GM21447 (cell line): Measurements from ENCODE around the gene WDR59.

Source experiments
- ATAC-seq: cut with Tn5 transposase; IDR thresholded peaks from one replicate; pipeline ENCODE4 v1.9.1; 2021; ENCODE audit not compliant: unreplicated experiment

The WDR59 gene

DNA sequence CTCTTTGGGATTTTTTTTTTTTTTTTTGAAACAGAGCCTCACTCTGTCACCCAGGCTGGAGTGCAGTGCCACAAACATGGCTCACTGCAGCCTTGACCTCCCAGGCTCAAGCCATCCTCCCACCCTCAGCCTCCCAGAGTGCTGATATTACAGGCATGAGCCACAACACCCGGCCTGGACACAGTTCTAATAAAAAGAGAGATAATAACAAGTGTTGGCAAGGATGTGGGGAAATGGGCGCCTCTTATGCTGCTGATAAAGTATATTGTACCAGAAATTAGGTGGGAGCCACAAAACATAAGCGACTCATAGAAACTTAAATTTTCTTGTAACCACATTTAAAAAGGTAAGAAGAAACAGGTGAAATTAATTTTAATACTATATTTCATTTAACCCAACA lies 159.9 kb downstream of the WDR59 start:
- no peak for ATAC-seq
